Activated effector memory CD4-positive, alpha-beta T cell treated with Interleukin-2 at 50 U/mL for 16 hours (primary cell): ENCODE results near the gene AIFM1.

Experiments used
- DNase-seq: peaks from one replicate; pipeline ENCODE4 v3.0.0-alpha.2; 2020

Gene AIFM1

GRCh38 chrX:130086447-130087206 is 79.0 kb downstream of the AIFM1 start:
- peak; percentile 56 for DNase-seq

- DNase-seq, result no peak
Observed at GRCh38 chrX:130085551-130086446, 79.8 kb downstream of the AIFM1 start.

GRCh38 chrX:130084631-130085237 is 80.9 kb downstream of the AIFM1 start:
- no peak for DNase-seq

- no peak for DNase-seq
Observed at GRCh38 chrX:130083656-130084382, 81.8 kb downstream of the AIFM1 start.

GRCh38 chrX:130083107-130083490 is 82.5 kb downstream of the AIFM1 start:
- no peak for DNase-seq

- DNase-seq, result peak; percentile 69
Observed at GRCh38 chrX:130082244-130083106, 83.2 kb downstream of the AIFM1 start.

- no peak for DNase-seq
Observed at GRCh38 chrX:130081421-130082045, 84.1 kb downstream of the AIFM1 start.

- no peak for DNase-seq
Observed at GRCh38 chrX:130080791-130081367, 84.8 kb downstream of the AIFM1 start.

GRCh38 chrX:130079824-130080406 is 85.7 kb downstream of the AIFM1 start:
- DNase-seq, result no peak
